ENCODE results near the gene GPATCH11. TPM values are rescaled to one million over a fixed set of nuclear protein-coding genes. Genes with fewer than 3 reads are reported as not detected.
A peak's percentile ranks its signal among the peaks of the same experiment; 100 is the strongest.

Gene GPATCH11
- total RNA-seq, 1 experiment from 2014 or later, result 5.2 TPM

- POLR2A ChIA-PET (ENCODE audit: unreplicated experiment), result no interaction called here
- Histone ChIP-seq H3F3A (ENCODE audit: low read length, unreplicated experiment) (no peaks in the 10 kb centered on the region), H3K9me3 (ENCODE audit: low read length) (no peaks in the 10 kb centered on the region), H4K20me1 (ENCODE audit: low read length) (0 out of 2 replicates have a peak, but pooled peaks cover 7% of the 10 kb centered on the region), H3K4me3 (ENCODE audit: low read length) (no peak overlapping the region), H2AFZ (ENCODE audit: low read length) (no peak overlapping the region), H3K36me3 (ENCODE audit: low read depth, low read length) (peaks cover 28% of the 10 kb centered on the region), H3K4me2 (ENCODE audit: low read length) (no peak overlapping the region), H3K79me2 (ENCODE audit: low read length) (peaks cover 48% of the 10 kb centered on the region), H3K4me1 (ENCODE audit: insufficient read depth, low read length) (peaks cover 22% of the 10 kb centered on the region; the same call in 1 of the 2 replicates), H3K9me2 (replicated peaks; ENCODE audit: low read length) (no peaks in the 10 kb centered on the region), H3K27ac (ENCODE audit: low read length) (no peak overlapping the region), H3K9ac (ENCODE audit: low read length) (no peak overlapping the region), H3K27me3 (ENCODE audit: low read length) (no peaks in the 10 kb centered on the region)
- no TSS peak for BruUV-seq (replicated peaks)
- ATAC-seq (no peak), DNase-seq (peak; percentile 49)
- CTCF ChIA-PET, result no interaction called here
- no peak for TF ChIP-seq EZH2 (IDR thresholded peaks at IDR 0.05; ENCODE audit: low read length, unreplicated experiment)
- TF ChIP-seq CTCF (conservative IDR thresholded peaks at IDR 0.05; ENCODE audit: low read depth, low read length), result no peak
- no peak for TF ChIP-seq EZH2phosphoT487 (IDR thresholded peaks at IDR 0.05; ENCODE audit: borderline replicate concordance, low read length)
- intact Hi-C loops (cut with micrococcal nuclease), result no loop called here
Observed at GRCh38 chr2:37148325-37148724, 64.0 kb downstream of the GPATCH11 start.

Other genes starting within 250 kb of the GPATCH11 start
- gene STRN, start 118.0 kb upstream of the GPATCH11 start, total RNA-seq (2014; rRNA removed), result 12.9 and 18.9 TPM in 2 replicates
- gene HEATR5B, start 146 bp upstream of the GPATCH11 start, total RNA-seq (2014; rRNA removed), result 10.0 and 13.0 TPM in 2 replicates
- 29.3 and 30.9 TPM in 2 replicates for gene EIF2AK2, start 72.5 kb downstream of the GPATCH11 start, total RNA-seq (2014; rRNA removed)
- not detected in 2 replicates for gene SULT6B1, start 104.2 kb downstream of the GPATCH11 start, total RNA-seq (2014; rRNA removed)
- 30.8 and 43.8 TPM in 2 replicates for gene CEBPZOS, start 112.0 kb downstream of the GPATCH11 start, total RNA-seq (2014; rRNA removed)
- 39.8 and 40.7 TPM in 2 replicates for gene CEBPZ, start 147.1 kb downstream of the GPATCH11 start, total RNA-seq (2014; rRNA removed)
- gene NDUFAF7, start 147.1 kb downstream of the GPATCH11 start, total RNA-seq (2014; rRNA removed), result 12.3 and 13.2 TPM in 2 replicates
- 26.4 and 27.2 TPM in 2 replicates for gene PRKD3, start 240.3 kb downstream of the GPATCH11 start, total RNA-seq (2014; rRNA removed)